Measurements from ENCODE around the gene TMEM231.

TMEM231 gene

GRCh38 chr16:75494661-75495075 lies 61.4 kb downstream of the TMEM231 start:
- Histone ChIP-seq H3K4me3 (replicated peaks; ENCODE audit: low read depth, low read length) (peak overlapping the region; percentile 54), H3K27me3 (replicated peaks; ENCODE audit: control insufficient read depth, insufficient read depth, low read length) (no peaks in the 10 kb centered on the region), H3K36me3 (ENCODE audit: control insufficient read depth, insufficient read depth, low read length) (no peaks in the 10 kb centered on the region)
- DNase-seq (ENCODE audit: extremely low read depth, insufficient read length): no peak
- no peak for TF ChIP-seq CTCF (IDR thresholded peaks at IDR 0.05; ENCODE audit: insufficient read depth, low read length, poor library complexity, severe bottlenecking)

GRCh38 chr16:75494184-75494583 lies 61.9 kb downstream of the TMEM231 start:
- H3K4me3 ChIP-seq (replicated peaks; ENCODE audit: low read depth, low read length): no peak overlapping the region
- H3K36me3 ChIP-seq (ENCODE audit: control insufficient read depth, insufficient read depth, low read length): no peaks in the 10 kb centered on the region
- no peak for TF ChIP-seq CTCF (IDR thresholded peaks at IDR 0.05; ENCODE audit: insufficient read depth, low read length, poor library complexity, severe bottlenecking)
- no peak for DNase-seq (ENCODE audit: extremely low read depth, insufficient read length)
- H3K27me3 ChIP-seq (replicated peaks; ENCODE audit: control insufficient read depth, insufficient read depth, low read length): no peaks in the 10 kb centered on the region

- Histone ChIP-seq H3K4me3 (replicated peaks; ENCODE audit: low read depth, low read length) (no peak overlapping the region), H3K27me3 (replicated peaks; ENCODE audit: control insufficient read depth, insufficient read depth, low read length) (no peaks in the 10 kb centered on the region), H3K36me3 (ENCODE audit: control insufficient read depth, insufficient read depth, low read length) (no peaks in the 10 kb centered on the region)
- TF ChIP-seq CTCF (IDR thresholded peaks at IDR 0.05; ENCODE audit: insufficient read depth, low read length, poor library complexity, severe bottlenecking): peak; percentile 46
- no peak for DNase-seq (ENCODE audit: extremely low read depth, insufficient read length)
These were observed 64.2 kb downstream of the TMEM231 start for GRCh38 chr16:75491876-75492275.

- DNase-seq (ENCODE audit: extremely low read depth, insufficient read length): no peak
- Histone ChIP-seq H3K4me3 (replicated peaks; ENCODE audit: low read depth, low read length) (no peak overlapping the region), H3K36me3 (ENCODE audit: control insufficient read depth, insufficient read depth, low read length) (no peaks in the 10 kb centered on the region), H3K27me3 (replicated peaks; ENCODE audit: control insufficient read depth, insufficient read depth, low read length) (no peaks in the 10 kb centered on the region)
- TF ChIP-seq CTCF (IDR thresholded peaks at IDR 0.05; ENCODE audit: insufficient read depth, low read length, poor library complexity, severe bottlenecking): no peak
These were observed 67.7 kb downstream of the TMEM231 start for GRCh38 chr16:75488322-75488721.
